Measurements from ENCODE around the gene PTPRT. TPM values are rescaled to one million over a fixed set of nuclear protein-coding genes. Genes with fewer than 3 reads are reported as not detected.

PTPRT gene
- total and polyA plus RNA-seq, 10 of the 15 experiments (the other 5 are each of a cell fraction or from before 2014, with no cell fraction given), result not detected

DNA sequence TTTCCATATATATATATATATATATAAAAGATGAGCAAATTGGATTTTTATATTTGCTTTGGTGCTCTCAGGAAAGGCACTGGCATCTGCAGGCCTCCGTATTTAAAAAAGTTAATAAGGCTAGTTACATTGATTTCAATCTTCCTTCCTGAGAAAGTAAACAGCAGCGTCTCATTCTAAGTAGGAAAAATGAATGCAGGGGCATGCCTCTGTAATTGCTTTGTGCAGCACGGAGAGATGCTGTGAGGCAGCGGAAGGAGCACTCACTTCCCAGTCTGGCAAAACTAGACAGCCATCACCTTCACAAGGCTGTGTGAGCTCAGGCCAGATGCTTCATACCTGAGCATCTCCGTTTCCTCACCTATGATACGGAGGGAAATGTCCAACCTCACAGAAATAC lies 303.7 kb downstream of the PTPRT start:
- CTCF ChIA-PET, result no interaction called here
- SMC1A ChIA-PET (ENCODE audit: uncharacterized antibody, unreplicated experiment), result no interaction called here
- Histone ChIP-seq H4K20me1 (ENCODE audit: control insufficient read depth, insufficient read depth) (no peaks in the 10 kb centered on the region), H3K9ac (ENCODE audit: control insufficient read depth, insufficient read depth, low read length) (no peak overlapping the region), H3K9me3 (replicated peaks; ENCODE audit: control insufficient read depth, insufficient read depth, low read length) (no peaks in the 10 kb centered on the region), H3K79me2 (ENCODE audit: control insufficient read depth, insufficient read depth, low read length) (no peaks in the 10 kb centered on the region), H3K27me3 (replicated peaks in 1 of 2; ENCODE audit: control insufficient read depth in 2 of 2, insufficient read depth in 2 of 2, low read length in 1 of 2) (no peaks in the 10 kb centered on the region), H3K4me3 (no peak overlapping the region), H3K4me1 (ENCODE audit: control insufficient read depth, insufficient read depth, low read length) (no peaks in the 10 kb centered on the region), H2AFZ (ENCODE audit: control insufficient read depth, low read depth, low read length) (no peak overlapping the region), H3K4me2 (ENCODE audit: control insufficient read depth, insufficient read depth) (no peak overlapping the region), H3K27ac (ENCODE audit: control insufficient read depth, insufficient read depth) (no peak overlapping the region), H3K36me3 (ENCODE audit: control insufficient read depth in 2 of 2, insufficient read depth in 2 of 2, low read length in 1 of 2) (no peaks in the 10 kb centered on the region)
- intact Hi-C loops (cut with micrococcal nuclease; ENCODE audit: unreplicated experiment), result no loop called here
- FAIRE-seq (no peak), DNase-seq (ENCODE audit: low read depth, low spot score) (no peak), ATAC-seq (no peak)
- RAD21 ChIA-PET (ENCODE audit: unreplicated experiment), result no interaction called here
- no TSS peak for BruUV-seq (replicated peaks)
- 35% methylated on average over 6 of the region's 6 CpGs for WGBS (ENCODE audit: insufficient coverage, insufficient replicate concordance, low lambda C conversion rate, missing lambda C conversion rate)
- POLR2A ChIA-PET, result no interaction called here
- in situ Hi-C loops (cut with MboI), result no loop called here
- TF ChIP-seq ZNF384 (IDR thresholded peaks at IDR 0.05; ENCODE audit: borderline replicate concordance, low read depth, low read length) (no peak), ZNF217 (IDR thresholded peaks at IDR 0.05) (no peak)

GRCh38 chr20:42875581-42875980 lies 314.1 kb downstream of the PTPRT start:
- POLR2A ChIA-PET, result no interaction called here
- no peaks in the 10 kb centered on the region for H3K79me2 ChIP-seq (ENCODE audit: control insufficient read depth, insufficient read depth, low read length)
- no peaks in the 10 kb centered on the region for H4K20me1 ChIP-seq (ENCODE audit: control insufficient read depth, insufficient read depth)
- FAIRE-seq (no peak), ATAC-seq (no peak), DNase-seq (ENCODE audit: low read depth, low spot score) (no peak)
- no peaks in the 10 kb centered on the region for H3K36me3 ChIP-seq (ENCODE audit: control insufficient read depth in 2 of 2, insufficient read depth in 2 of 2, low read length in 1 of 2)
- intact Hi-C loops (cut with micrococcal nuclease; ENCODE audit: unreplicated experiment) (no loop called here), in situ Hi-C loops (cut with MboI) (no loop called here)
- RAD21 ChIA-PET (ENCODE audit: unreplicated experiment), result no interaction called here
- WGBS (ENCODE audit: insufficient coverage, insufficient replicate concordance, low lambda C conversion rate, missing lambda C conversion rate), result 10% methylated on average over 2 of the region's 2 CpGs
- SMC1A ChIA-PET (ENCODE audit: uncharacterized antibody, unreplicated experiment), result no interaction called here
- BruUV-seq (replicated peaks), result no TSS peak
- no peaks in the 10 kb centered on the region for H3K4me1 ChIP-seq (ENCODE audit: control insufficient read depth, insufficient read depth, low read length)
- CTCF ChIA-PET, result no interaction called here
- TF ChIP-seq ATF3 (IDR thresholded peaks at IDR 0.05; ENCODE audit: borderline replicate concordance, extremely low read depth, low read depth, low read length), result no peak
- no peak for TF ChIP-seq RELB (IDR thresholded peaks at IDR 0.05; ENCODE audit: low read depth)
- TF ChIP-seq NFIC (IDR thresholded peaks at IDR 0.05; ENCODE audit: low read depth, low read length), result no peak
- TF ChIP-seq IKZF2 (IDR thresholded peaks at IDR 0.05), result no peak
- H3K27me3 ChIP-seq (replicated peaks in 1 of 2; ENCODE audit: control insufficient read depth in 2 of 2, insufficient read depth in 2 of 2, low read length in 1 of 2), result no peaks in the 10 kb centered on the region
- H3K9me3 ChIP-seq (replicated peaks; ENCODE audit: control insufficient read depth, insufficient read depth, low read length), result no peaks in the 10 kb centered on the region
- H3K4me3 ChIP-seq, result no peak overlapping the region
- H3K27ac ChIP-seq (ENCODE audit: control insufficient read depth, insufficient read depth), result no peak overlapping the region
- no peak overlapping the region for H3K9ac ChIP-seq (ENCODE audit: control insufficient read depth, insufficient read depth, low read length)
- H2AFZ ChIP-seq (ENCODE audit: control insufficient read depth, low read depth, low read length), result no peak overlapping the region
- H3K4me2 ChIP-seq (ENCODE audit: control insufficient read depth, insufficient read depth), result no peak overlapping the region
